ENCODE data around the gene GSTM4.
"Not testable (repeated sequence)": the region's sequence is repeated elsewhere in the genome, so short reads cannot be mapped to it uniquely, and the experiment has no call there.

DNA sequence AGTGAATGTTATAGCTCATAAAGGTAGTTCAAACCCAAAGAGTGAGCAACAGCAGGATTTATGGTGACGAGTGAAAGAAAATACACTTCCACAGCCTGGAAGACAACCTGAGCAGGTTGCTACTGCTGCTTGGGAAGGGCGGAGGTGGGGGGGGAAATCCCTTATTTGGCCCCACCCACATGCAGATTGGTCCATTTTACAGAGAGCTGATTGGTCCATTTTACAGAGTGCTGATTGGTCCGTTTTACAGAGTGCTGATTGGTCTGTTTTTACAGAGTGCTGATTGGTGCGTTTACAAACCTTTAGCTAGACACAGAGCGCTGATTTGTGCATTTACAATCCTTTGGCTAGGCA lies 14.0 kb downstream of the GSTM4 start:
- TF ChIP-seq, protein P1, sequence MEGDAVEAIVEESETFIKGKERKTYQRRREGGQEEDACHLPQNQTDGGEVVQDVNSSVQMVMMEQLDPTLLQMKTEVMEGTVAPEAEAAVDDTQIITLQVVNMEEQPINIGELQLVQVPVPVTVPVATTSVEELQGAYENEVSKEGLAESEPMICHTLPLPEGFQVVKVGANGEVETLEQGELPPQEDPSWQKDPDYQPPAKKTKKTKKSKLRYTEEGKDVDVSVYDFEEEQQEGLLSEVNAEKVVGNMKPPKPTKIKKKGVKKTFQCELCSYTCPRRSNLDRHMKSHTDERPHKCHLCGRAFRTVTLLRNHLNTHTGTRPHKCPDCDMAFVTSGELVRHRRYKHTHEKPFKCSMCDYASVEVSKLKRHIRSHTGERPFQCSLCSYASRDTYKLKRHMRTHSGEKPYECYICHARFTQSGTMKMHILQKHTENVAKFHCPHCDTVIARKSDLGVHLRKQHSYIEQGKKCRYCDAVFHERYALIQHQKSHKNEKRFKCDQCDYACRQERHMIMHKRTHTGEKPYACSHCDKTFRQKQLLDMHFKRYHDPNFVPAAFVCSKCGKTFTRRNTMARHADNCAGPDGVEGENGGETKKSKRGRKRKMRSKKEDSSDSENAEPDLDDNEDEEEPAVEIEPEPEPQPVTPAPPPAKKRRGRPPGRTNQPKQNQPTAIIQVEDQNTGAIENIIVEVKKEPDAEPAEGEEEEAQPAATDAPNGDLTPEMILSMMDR (IDR thresholded peaks at IDR 0.05) = not testable (repeated sequence)
- not testable (repeated sequence) for TF ChIP-seq POLR2A, POLR2AphosphoS5 (IDR thresholded peaks at IDR 0.05)

Data from stomach (tissue), 4 donors.